ENCODE data around the gene CERS6.

- no peak for TF ChIP-seq CTCF (conservative IDR thresholded peaks at IDR 0.05 in 1 of 2, IDR thresholded peaks at IDR 0.05 in 1 of 2; ENCODE audit: extremely low read depth in 1 of 2, insufficient read depth in 1 of 2, low read depth in 1 of 2, low read length in 2 of 2)
- no peak for TF ChIP-seq EZH2 (IDR thresholded peaks at IDR 0.05; ENCODE audit: borderline replicate concordance, low read length)
Measured at GRCh38 chr2:168528469-168528868, 72.4 kb downstream of the CERS6 start.

Data from mammary epithelial cell (primary cell).